ENCODE results near the gene KPNB1. TPM values are rescaled to one million over a fixed set of nuclear protein-coding genes. Genes with fewer than 3 reads are reported as not detected.

KPNB1 gene
- total RNA-seq: 183 and 321 TPM in 2 replicates

DNA sequence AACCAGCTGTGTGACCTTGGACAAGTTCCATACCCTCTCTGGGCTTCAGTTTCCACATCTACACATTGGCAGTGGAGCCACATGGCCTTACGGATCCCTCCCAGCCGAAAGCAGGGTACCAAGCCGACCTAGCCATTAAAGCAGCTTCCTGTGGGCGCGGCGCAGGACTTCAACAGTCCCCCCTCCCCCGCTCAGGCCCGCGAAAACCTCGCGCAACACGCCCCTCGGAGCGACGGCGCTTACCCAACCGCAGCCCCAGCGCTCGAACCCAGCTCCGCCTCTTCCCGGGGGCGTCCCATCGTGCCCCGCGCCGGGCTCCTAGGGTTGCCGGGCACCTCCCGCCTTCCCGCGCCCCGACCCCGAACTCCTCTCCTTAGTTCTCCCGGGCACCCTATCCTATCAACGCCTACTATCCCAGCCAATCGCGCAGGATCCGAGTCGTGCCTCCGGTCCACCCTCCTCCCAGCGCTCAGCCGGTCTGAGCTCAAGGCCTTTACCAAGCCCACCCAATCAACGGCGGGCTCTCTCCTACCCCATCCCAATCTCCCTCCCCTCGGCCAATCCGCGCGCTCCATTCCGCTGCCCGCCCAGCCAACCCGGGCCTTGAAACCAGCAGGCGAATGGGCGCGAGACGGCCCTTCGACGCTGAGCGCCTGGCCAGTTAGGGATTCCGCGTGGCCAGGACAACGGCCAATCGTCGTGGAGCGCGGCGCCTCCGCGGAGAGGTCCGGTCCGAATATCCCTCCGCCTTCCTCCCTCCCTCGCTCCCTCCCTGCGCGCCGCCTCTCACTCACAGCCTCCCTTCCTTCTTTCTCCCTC is at the start of gene KPNB1:
KPNB1 (plus strand) TSS at position 767 of the 819 bp plus-strand sequence. CDS start 326 bp downstream, outside the sequence.

GRCh38 chr17:47693731-47694580 is 44.2 kb downstream of the KPNB1 start, which contains the start of gene TBKBP1:
Gene TBKBP1, plus strand, starts transcription at chr17:47694161. Its CDS starts 1,952 bp downstream, at chr17:47696113.

GRCh38 chr17:47733047-47733673 is 83.4 kb downstream of the KPNB1 start, which contains the start of gene TBX21:
Gene TBX21, plus strand, starts transcription at chr17:47733236. Its CDS starts 219 bp downstream, at chr17:47733455.

Other genes with a start within 250 kb of the KPNB1 start
- gene NPEPPS, start 118.8 kb upstream of the KPNB1 start, total RNA-seq: 60.5 and 204 TPM in 2 replicates
- gene TBKBP1, start 44.2 kb downstream of the KPNB1 start, total RNA-seq: 12.8 and 15.0 TPM in 2 replicates
- gene TBX21, start 83.3 kb downstream of the KPNB1 start, total RNA-seq: under 0.01 TPM in 1 of 2 replicates, not detected in the other
- gene OSBPL7, start 171.9 kb downstream of the KPNB1 start, total RNA-seq: 5.7 and 11.5 TPM in 2 replicates
- gene MRPL10, start 181.6 kb downstream of the KPNB1 start, total RNA-seq: 12.5 and 12.8 TPM in 2 replicates
- gene LRRC46, start 181.8 kb downstream of the KPNB1 start, total RNA-seq: 0.16 TPM in 1 of 2 replicates, not detected in the other
- 33.5 and 44.7 TPM in 2 replicates for gene SCRN2, start 191.4 kb downstream of the KPNB1 start, total RNA-seq
- gene SP6, start 201.2 kb downstream of the KPNB1 start, total RNA-seq: 0.49 and 5.1 TPM in 2 replicates
- gene SP2, start 246.3 kb downstream of the KPNB1 start, total RNA-seq: 0.65 and 2.3 TPM in 2 replicates